ENCODE results near the gene LRRN1. TPM values are rescaled to one million over a fixed set of nuclear protein-coding genes. Genes with fewer than 3 reads are reported as not detected.

The LRRN1 gene
- total RNA-seq, 1 experiment from 2014 or later, result 0.13 TPM

- no TSS peak for BruUV-seq (replicated peaks)
- in situ Hi-C loops (cut with HindIII; ENCODE audit: low pct_unique_long_range_greater_than_20kb, low sequenced_read_pairs) (no loop called here), intact Hi-C loops (cut with micrococcal nuclease; ENCODE audit: unreplicated experiment) (no loop called here)
- H3K36me3 ChIP-seq (ENCODE audit: control insufficient read depth, insufficient read depth, low read length), result no peaks in the 10 kb centered on the region
- ChIA-PET POLR2A (no interaction called here), CTCF (no interaction called here)
- no peaks in the 10 kb centered on the region for H3K9me3 ChIP-seq (ENCODE audit: control insufficient read depth, insufficient read depth, low read depth, low read length)
- H3K4me3 ChIP-seq (ENCODE audit: low read depth in 2 of 2, low read length in 2 of 2), result no peak overlapping the region
- no peak overlapping the region for H3K27ac ChIP-seq (ENCODE audit: low read length)
- TF ChIP-seq SIN3A (IDR thresholded peaks at IDR 0.05; ENCODE audit: borderline replicate concordance, insufficient read depth, low read depth, low read length) (no peak), REST (IDR thresholded peaks at IDR 0.05; ENCODE audit: insufficient read depth in 1 of 2, low read depth in 2 of 2, low read length in 1 of 2) (no peak), CTCF (IDR thresholded peaks at IDR 0.05) (no peak), POLR2AphosphoS5 (IDR thresholded peaks at IDR 0.05; ENCODE audit: low read depth, low read length) (no peak), TCF7L2 (IDR thresholded peaks at IDR 0.05; ENCODE audit: low read depth, low read length) (no peak)
- no peaks in the 10 kb centered on the region for H3K27me3 ChIP-seq (ENCODE audit: control insufficient read depth, insufficient read depth, low read length)
- DNase-seq (ENCODE audit: low read depth, low spot score) (no peak), ATAC-seq (no peak)
- H3K4me1 ChIP-seq (ENCODE audit: control insufficient read depth, insufficient read depth, low read length), result no peaks in the 10 kb centered on the region
These were observed 25.8 kb downstream of the LRRN1 start for GRCh38 chr3:3825035-3825434.

GRCh38 chr3:3826521-3826920 lies 27.3 kb downstream of the LRRN1 start:
- Histone ChIP-seq H3K9me3 (ENCODE audit: control insufficient read depth, insufficient read depth, low read depth, low read length) (no peaks in the 10 kb centered on the region), H3K4me3 (ENCODE audit: low read depth in 2 of 2, low read length in 2 of 2) (no peak overlapping the region), H3K27me3 (ENCODE audit: control insufficient read depth, insufficient read depth, low read length) (no peaks in the 10 kb centered on the region), H3K4me1 (ENCODE audit: control insufficient read depth, insufficient read depth, low read length) (no peaks in the 10 kb centered on the region), H3K36me3 (ENCODE audit: control insufficient read depth, insufficient read depth, low read length) (no peaks in the 10 kb centered on the region), H3K27ac (ENCODE audit: low read length) (no peak overlapping the region)
- DNase-seq (ENCODE audit: low read depth, low spot score) (no peak), ATAC-seq (no peak)
- BruUV-seq (replicated peaks), result no TSS peak
- in situ Hi-C loops (cut with HindIII; ENCODE audit: low pct_unique_long_range_greater_than_20kb, low sequenced_read_pairs) (no loop called here), intact Hi-C loops (cut with micrococcal nuclease; ENCODE audit: unreplicated experiment) (no loop called here)
- CTCF ChIA-PET, result no interaction called here
- POLR2A ChIA-PET, result no interaction called here
- TF ChIP-seq POLR2AphosphoS5 (IDR thresholded peaks at IDR 0.05; ENCODE audit: low read depth, low read length) (no peak), REST (IDR thresholded peaks at IDR 0.05; ENCODE audit: insufficient read depth in 1 of 2, low read depth in 2 of 2, low read length in 1 of 2) (no peak), CTCF (IDR thresholded peaks at IDR 0.05) (no peak), SIN3A (IDR thresholded peaks at IDR 0.05; ENCODE audit: borderline replicate concordance, insufficient read depth, low read depth, low read length) (no peak), TCF7L2 (IDR thresholded peaks at IDR 0.05; ENCODE audit: low read depth, low read length) (no peak)

All from Panc1 (cell line).